HEK293T (cell line): ENCODE measurements around the gene TAF1B.

Experiments
- ELF4 ChIP-seq: fragments of 450-650 bp; IDR thresholded peaks from 2 replicates; pipeline ENCODE4 v1.6.1; 2017; ENCODE audit warnings: antibody characterized with exemption
- L3MBTL2 ChIP-seq: fragments of 450-650 bp; conservative IDR thresholded peaks from 2 replicates; pipeline ENCODE4 v1.6.1; 2016; ENCODE audit warnings: mild to moderate bottlenecking

DNA sequence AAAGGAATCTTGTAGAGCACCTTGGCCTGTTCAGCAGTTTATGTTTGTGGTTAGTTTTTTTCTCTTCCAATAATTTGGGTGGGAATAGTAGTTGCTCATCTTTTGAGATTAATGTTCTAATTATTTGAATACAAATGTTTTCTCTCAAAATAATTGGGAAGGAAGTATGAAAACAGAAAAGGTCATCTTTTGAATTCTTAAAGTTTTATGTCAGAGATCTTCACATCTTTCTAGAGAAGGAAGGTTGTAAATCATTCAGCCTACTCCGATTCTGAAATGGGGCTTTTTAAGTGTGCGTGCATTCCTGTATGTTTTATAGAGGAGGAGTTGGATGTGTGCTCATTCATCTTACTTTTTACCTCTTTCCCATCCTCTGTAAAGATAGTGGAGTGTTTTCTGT is 137.2 kb downstream of the TAF1B start:
- TF ChIP-seq ELF4 (no peak), L3MBTL2 (no peak)
